Peyer's patch (tissue), 4 donors: Measurements from ENCODE around the gene MERTK. TPM values are rescaled to one million over a fixed set of nuclear protein-coding genes. Genes with fewer than 3 reads are reported as not detected.

ENCODE experiments used
- DNase-seq, 3 donors: peaks; one replicate each; pipeline ENCODE4 v3.0.0-alpha.2; 2017 to 2019
- H3K27ac ChIP-seq, 4 donors: fragments of 200-600 bp; sonication (generic); one replicate each; pipeline ENCODE4 v1.5.1; 2016 to 2019
- H3K27me3 ChIP-seq, 2 donors: fragments of 200-600 bp; sonication (generic); one replicate each; pipeline ENCODE4 v1.5.1; 2019
- H3K36me3 ChIP-seq, 3 donors: fragments of 200-600 bp; sonication (generic); one replicate each; pipeline ENCODE4 v1.5.1; 2016 to 2019
- H3K4me1 ChIP-seq, 4 donors: fragments of 200-600 bp; sonication (generic); one replicate each; pipeline ENCODE4 v1.5.1; 2016 to 2019
- H3K4me3 ChIP-seq, 4 donors: fragments of 200-600 bp; sonication (generic); 1 replicate in 3 of 4; 2 replicates in 1 of 4; pipeline ENCODE4 v1.5.1; 2016 to 2019; ENCODE audit warnings: mild to moderate bottlenecking in 1 of 4
- H3K9me3 ChIP-seq, 4 donors: fragments of 200-600 bp; sonication (generic); one replicate each; pipeline ENCODE4 v1.5.1; 2016 to 2019; ENCODE audit warnings: mild to moderate bottlenecking in 1 of 4
- CTCF ChIP-seq, 6 experiments: fragments of 450-650 bp in 4 of 6; fragments of 200-600 bp in 2 of 6; sonication (generic) in 1 of 6; IDR thresholded peaks; one replicate each; pipeline ENCODE4 v1.5.1; 2017 to 2019; ENCODE audit warnings: antibody characterized with exemption in 6 of 6, mild to moderate bottlenecking in 3 of 6, moderate library complexity in 1 of 6
- POLR2A ChIP-seq, 2 donors: fragments of 450-650 bp; IDR thresholded peaks; one replicate each; pipeline ENCODE4 v1.5.1; 2017; ENCODE audit warnings: antibody characterized with exemption in 2 of 2, mild to moderate bottlenecking in 2 of 2, moderate library complexity in 2 of 2
- total RNA-seq, 4 donors: library from RNA; depleted of rRNA; stranded (reverse); fragments of >200 nt; gene quantifications; one replicate each; pipeline ENCODE4 v1.1.0, GENCODE V29; 2016

The MERTK gene
- total RNA-seq, 4 donors from 2014 or later, result 8.6 to 56.9 (median 18.5) TPM

GRCh38 chr2:111984213-111984604 lies 85.8 kb downstream of the MERTK start:
- H3K27me3 ChIP-seq, result no peaks in the 10 kb centered on the region
- H3K4me3 ChIP-seq, result no peak overlapping the region
- peaks cover 0 to 37% (median 0%) of the 10 kb centered on the region in 3 donors for H3K36me3 ChIP-seq
- no peaks in the 10 kb centered on the region for H3K9me3 ChIP-seq
- no peak overlapping the region for H3K27ac ChIP-seq
- H3K4me1 ChIP-seq, result no peaks in the 10 kb centered on the region
- TF ChIP-seq CTCF (IDR thresholded peaks at IDR 0.05) (no peak), POLR2A (IDR thresholded peaks at IDR 0.05) (no peak)
- DNase-seq, result no peak

GRCh38 chr2:111985514-111985913 lies 87.1 kb downstream of the MERTK start:
- no peaks in the 10 kb centered on the region for H3K4me1 ChIP-seq
- peaks cover 0 to 37% (median 0%) of the 10 kb centered on the region in 3 donors for H3K36me3 ChIP-seq
- TF ChIP-seq CTCF (IDR thresholded peaks at IDR 0.05) (no peak), POLR2A (IDR thresholded peaks at IDR 0.05) (no peak)
- no peaks in the 10 kb centered on the region for H3K9me3 ChIP-seq
- H3K4me3 ChIP-seq, result no peak overlapping the region
- H3K27me3 ChIP-seq, result no peaks in the 10 kb centered on the region
- H3K27ac ChIP-seq, result no peak overlapping the region
- DNase-seq, result no peak

GRCh38 chr2:111986116-111986900 lies 87.9 kb downstream of the MERTK start:
- Histone ChIP-seq H3K27me3 (no peaks in the 10 kb centered on the region), H3K36me3 (peaks cover 0 to 37% (median 0%) of the 10 kb centered on the region in 3 donors), H3K4me3 (no peak overlapping the region), H3K9me3 (no peaks in the 10 kb centered on the region), H3K4me1 (no peaks in the 10 kb centered on the region), H3K27ac (no peak overlapping the region)
- TF ChIP-seq POLR2A (IDR thresholded peaks at IDR 0.05) (no peak), CTCF (IDR thresholded peaks at IDR 0.05) (no peak)
- DNase-seq, result no peak

- no peaks in the 10 kb centered on the region for H3K27me3 ChIP-seq
- H3K27ac ChIP-seq, result no peak overlapping the region
- peaks cover 0 to 9% (median 0%) of the 10 kb centered on the region in 3 donors for H3K36me3 ChIP-seq
- DNase-seq, result no peak
- H3K4me1 ChIP-seq, result peaks cover 0 to 5% (median 0%) of the 10 kb centered on the region in 4 donors
- TF ChIP-seq POLR2A (IDR thresholded peaks at IDR 0.05) (no peak), CTCF (IDR thresholded peaks at IDR 0.05) (no peak)
- no peak overlapping the region for H3K4me3 ChIP-seq
- H3K9me3 ChIP-seq, result no peaks in the 10 kb centered on the region
Measured at GRCh38 chr2:111990375-111990774, 92.0 kb downstream of the MERTK start.

- no peak for TF ChIP-seq CTCF (IDR thresholded peaks at IDR 0.05)
- no peak for TF ChIP-seq POLR2A (IDR thresholded peaks at IDR 0.05)
- no peak for DNase-seq
- H3K36me3 ChIP-seq, result peaks cover 0 to 6% (median 0%) of the 10 kb centered on the region in 3 donors
- H3K27me3 ChIP-seq, result no peaks in the 10 kb centered on the region
- no peaks in the 10 kb centered on the region for H3K9me3 ChIP-seq
- peaks cover 0 to 10% (median 0%) of the 10 kb centered on the region in 4 donors for H3K4me1 ChIP-seq
- H3K4me3 ChIP-seq, result no peak overlapping the region
- no peak overlapping the region for H3K27ac ChIP-seq
Measured at GRCh38 chr2:111990856-111991255, 92.4 kb downstream of the MERTK start.
